CD4-positive, alpha-beta T cell treated with Interleukin-4 for 1 hour (primary cell): ENCODE data around the gene TTC39C.

Experiments
- DNase-seq, 2 donors: peaks; one replicate each; pipeline ENCODE4 v3.0.0-alpha.2; 2020 to 2022

TTC39C gene

GRCh38 chr18:24089515-24090337 lies 75.2 kb downstream of the TTC39C start:
- DNase-seq, result no peak

DNA sequence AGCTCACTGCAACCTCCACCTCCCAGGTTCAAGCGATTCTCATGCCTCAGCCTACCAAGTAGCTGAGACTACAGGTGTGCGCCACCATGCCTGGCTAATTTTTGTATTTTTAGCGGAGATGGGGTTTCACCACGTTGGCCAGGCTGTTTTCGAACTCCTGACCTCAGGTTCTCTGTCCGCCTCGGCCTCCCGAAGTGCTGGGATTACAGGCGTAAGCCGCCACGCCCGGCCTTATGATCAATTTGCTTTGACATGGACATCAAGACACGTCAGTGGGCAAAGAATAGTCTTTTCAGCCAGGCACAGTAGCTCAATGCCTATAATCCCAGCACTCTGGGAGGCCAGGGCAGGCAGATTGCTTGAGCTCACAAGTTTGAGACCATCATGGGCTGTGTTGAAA lies 76.3 kb downstream of the TTC39C start:
- DNase-seq, result no peak

DNA sequence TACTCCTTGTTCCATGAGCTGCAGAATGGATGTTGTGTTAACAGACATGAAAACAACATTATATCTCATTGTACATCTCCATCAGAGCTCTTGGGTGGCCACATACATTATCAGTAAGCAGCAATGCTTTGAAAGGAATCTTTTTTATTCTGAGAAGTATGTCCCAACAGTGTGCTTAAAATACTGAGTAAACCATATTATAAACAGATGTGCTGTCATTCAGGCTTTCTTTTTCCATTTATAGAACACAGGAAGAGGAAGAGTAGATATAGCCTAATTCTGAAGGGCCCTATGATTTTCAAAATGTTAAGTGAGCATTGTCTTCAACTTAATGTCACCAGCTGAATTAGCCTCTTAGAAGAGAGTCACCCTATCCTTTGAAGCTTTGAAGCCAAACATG lies 80.0 kb downstream of the TTC39C start:
- DNase-seq, result no peak

GRCh38 chr18:24095976-24096375 lies 81.4 kb downstream of the TTC39C start:
- no peak for DNase-seq

DNA sequence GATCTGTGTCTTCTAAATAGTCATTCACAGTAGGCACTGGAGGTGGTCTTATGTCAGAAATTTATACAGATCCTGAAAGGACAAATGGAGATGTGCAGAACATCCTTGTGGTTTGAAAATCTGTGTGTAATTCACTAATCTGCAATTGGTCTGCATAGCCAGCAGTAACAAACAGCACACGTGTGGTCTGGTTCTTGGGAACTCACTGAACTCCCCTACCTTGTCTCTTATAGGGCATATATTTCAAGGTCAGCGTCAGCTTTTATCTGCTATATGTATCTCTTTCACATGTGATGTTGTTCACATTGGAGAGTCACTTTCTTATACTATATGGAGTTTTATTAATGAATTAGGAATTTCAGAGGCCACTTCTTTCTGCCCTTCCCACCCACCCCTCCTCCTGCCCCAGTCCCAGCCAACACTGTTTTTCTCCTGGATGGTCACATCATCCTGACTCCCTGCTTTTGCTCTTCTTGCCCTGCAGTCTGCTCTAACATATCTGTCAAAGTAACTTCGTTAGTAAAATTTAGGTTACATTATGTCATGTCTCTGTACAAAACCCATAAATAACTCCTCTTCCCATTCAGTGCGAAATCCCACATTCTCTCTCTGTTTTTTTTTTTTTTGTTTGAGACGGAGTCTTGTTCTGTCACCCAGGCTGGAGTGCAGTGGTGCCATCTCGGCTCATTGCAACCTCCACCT lies 88.9 kb downstream of the TTC39C start:
- DNase-seq, result no peak

- DNase-seq, result no peak
Observed at GRCh38 chr18:24104486-24104885, 89.9 kb downstream of the TTC39C start.

DNA sequence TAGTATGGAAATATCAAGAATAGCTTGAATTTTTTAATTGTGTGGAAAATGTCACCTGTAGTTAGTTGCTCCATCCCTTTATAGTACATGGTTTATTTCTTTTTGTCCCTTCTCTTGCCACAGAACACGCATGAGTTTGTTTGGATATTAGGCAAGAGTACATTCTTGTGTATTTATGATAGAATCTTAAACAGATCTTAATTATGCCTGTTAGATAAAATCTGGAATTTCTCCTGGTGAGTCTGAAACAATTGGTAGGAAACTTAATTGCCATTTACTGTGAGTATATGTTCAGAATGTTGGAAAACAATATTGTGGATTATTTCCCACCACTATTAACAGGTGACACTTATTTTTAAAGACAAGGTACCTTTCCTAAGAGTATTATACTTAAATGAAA lies 94.1 kb downstream of the TTC39C start:
- no peak for DNase-seq

GRCh38 chr18:24111936-24112335 lies 97.4 kb downstream of the TTC39C start:
- DNase-seq, result no peak

DNA sequence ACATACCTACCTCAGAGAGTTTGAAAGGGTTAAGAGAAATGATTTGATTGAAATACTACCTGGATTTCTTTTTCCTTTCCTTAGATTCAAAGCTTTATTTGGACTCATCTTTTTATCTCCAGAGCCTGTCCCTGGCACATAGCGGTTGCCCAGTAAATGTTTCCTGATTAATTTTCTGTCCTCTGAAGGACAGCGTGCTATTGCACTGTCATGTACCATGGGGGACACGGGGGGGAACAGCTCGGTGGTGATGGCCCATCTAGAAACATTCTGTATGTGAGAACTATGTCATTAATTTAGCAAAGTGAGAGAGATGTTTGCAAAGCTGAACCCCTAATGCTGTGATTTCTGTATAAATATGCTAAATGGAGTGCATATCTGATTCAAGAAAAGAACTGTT lies 97.9 kb downstream of the TTC39C start:
- DNase-seq, result no peak

GRCh38 chr18:24112874-24113615 lies 98.5 kb downstream of the TTC39C start:
- no peak for DNase-seq

- DNase-seq, result no peak
Observed at GRCh38 chr18:24114924-24115549, 100.5 kb downstream of the TTC39C start.

GRCh38 chr18:24115628-24116027 lies 101.1 kb downstream of the TTC39C start:
- no peak for DNase-seq

DNA sequence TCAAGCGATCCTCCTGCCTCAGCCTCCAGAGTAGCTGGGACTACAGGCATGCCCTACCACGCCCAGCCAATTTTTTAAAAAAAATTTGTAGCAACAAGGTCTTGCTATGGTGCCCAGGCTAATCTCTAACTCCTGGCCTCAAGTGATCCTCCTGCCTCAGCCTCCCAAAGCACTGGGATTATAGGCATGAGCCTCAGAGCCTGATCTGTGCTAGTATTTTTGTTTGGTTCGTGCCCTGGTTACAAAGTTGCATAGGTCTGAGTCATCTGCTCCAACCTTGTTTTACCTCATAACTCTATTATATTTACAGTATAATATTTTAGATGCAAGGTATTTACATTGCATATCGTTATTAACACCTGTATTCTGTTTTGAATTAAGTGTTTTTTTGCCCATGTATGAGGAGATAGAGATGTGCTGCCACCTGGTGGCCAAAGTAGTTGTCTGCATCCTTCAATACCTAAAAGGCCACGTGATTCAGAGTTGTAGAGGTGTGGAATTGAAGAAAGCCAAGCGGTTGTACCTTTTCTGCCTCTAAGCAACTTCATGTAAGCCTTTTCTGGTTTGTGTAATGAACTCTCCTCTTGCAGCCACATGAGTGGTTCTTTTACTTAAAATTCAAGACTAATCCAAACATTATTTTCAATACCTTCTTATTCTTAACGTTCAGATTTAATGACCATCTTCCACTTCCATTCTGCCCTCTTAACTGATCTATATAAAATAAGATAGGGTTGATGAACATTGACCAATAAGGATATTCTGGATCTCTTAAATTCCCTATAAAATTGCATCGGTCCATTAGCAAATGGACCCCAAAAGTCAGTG lies 104.4 kb downstream of the TTC39C start:
- peak; percentile 79 to 84 for DNase-seq

DNA sequence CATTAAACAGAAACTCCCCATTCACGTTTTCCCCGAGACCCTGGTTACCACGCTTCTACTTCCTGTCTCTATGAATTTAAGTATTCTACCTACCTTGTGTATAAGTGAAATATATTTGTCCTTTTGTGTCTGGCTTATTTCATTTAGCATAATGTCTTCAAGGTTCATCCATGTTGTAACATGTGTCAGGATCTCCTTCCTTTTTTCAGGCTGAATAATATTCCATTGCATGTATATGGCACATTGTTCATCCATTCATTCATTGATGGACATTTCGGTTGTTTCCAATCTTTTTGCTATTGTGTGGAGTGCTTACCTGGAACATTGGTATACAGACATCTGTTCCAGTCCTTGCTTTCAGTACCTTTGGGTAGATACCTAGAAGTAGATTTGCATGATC lies 106.1 kb downstream of the TTC39C start:
- no peak for DNase-seq

DNA sequence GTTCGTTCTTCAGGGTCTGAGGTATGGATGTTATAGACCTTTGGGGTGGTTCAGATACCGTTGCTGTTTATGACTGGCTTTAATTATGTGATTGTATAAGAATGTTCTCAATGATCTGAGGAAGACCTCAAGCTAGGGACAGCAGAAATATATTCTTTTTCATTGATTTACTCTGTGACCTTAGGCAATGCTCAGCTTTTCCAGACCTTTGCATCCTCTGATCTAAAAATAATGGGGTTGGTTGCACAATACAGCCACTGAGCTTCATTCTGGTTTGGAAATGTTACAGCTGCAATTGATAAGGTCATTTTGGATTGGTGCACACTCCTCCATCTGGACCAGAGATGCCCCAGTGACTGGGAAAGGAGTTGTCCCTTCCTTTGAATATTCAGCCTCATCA lies 107.1 kb downstream of the TTC39C start:
- DNase-seq, result no peak

DNA sequence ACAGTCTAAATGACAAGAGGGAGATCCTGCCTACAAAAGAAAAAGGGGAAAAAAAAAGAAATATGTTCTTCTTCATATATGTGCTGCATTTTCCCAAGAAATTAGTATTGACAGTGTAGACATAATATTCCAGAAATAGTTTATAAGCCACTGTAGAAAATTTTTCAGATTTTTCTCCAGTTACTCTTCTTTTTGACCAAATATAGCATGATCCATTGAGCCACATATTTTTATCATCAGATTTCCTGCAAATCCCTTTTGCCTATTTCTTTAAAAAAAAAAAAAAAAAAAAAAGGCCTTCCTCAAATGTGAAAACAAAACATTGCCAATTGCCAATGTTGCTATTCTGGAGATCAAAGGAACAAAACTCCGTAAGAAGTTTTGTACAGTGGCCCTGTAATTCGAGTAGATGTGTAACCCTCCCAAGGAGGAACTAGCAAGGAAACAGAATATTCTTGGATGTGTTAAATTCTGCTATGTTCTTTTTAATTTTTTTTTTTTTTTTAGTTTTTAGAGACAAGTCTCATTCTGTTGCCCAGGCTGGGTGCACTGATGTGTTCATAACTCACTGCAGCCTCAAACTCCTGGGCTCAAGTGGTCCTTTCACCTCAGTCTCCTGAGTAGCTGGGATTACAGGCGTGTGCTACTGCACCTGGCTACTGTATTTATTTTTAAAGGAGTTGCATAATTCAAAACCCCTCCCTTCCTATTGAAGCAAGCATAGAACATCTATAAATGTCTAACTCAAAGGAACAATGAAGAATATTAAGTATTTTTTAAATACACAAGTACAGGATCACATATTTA lies 111.8 kb downstream of the TTC39C start:
- DNase-seq, result no peak

- DNase-seq, result no peak
Observed at GRCh38 chr18:24127735-24128134, 113.2 kb downstream of the TTC39C start.

DNA sequence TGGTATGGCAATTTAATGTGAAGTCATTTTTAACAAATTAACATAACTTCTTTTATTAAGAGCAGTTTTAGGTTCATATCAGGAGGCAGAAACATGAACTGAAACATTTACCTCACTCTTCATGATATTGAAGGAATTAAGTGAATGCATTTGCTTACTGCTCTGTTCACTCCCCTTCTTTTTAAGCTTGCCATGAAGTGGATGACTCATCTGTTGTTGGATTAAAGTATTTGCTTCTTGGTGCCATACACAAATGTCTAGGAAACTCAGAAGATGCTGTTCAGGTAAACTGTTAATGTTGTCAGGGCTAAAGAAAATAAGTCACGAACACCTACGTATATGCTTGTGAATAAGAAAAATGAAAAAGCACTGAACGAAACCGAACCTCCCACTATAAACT lies 114.1 kb downstream of the TTC39C start:
- no peak for DNase-seq

GRCh38 chr18:24130494-24130893 lies 115.9 kb downstream of the TTC39C start:
- DNase-seq, result no peak

GRCh38 chr18:24136967-24137373 lies 122.4 kb downstream of the TTC39C start:
- peak in 1 of 2 donors; percentile 24 for DNase-seq

GRCh38 chr18:24138409-24138788 lies 123.8 kb downstream of the TTC39C start:
- no peak for DNase-seq
